Prostate gland (tissue), 2 donors: ENCODE data around the gene XPOT.

Experiments
- CTCF ChIP-seq, 4 experiments: fragments of 200-600 bp in 2 of 4; fragments of 450-650 bp in 2 of 4; sonication (generic) in 2 of 4; IDR thresholded peaks; 1 replicate in 3 of 4; 2 replicates in 1 of 4; pipeline ENCODE4 v1.5.1; 2016 to 2019; ENCODE audit warnings: antibody characterized with exemption in 4 of 4, mild to moderate bottlenecking in 2 of 4, moderate library complexity in 2 of 4
- POLR2A ChIP-seq: fragments of 450-650 bp; IDR thresholded peaks from one replicate; pipeline ENCODE4 v1.6.1; 2016; ENCODE audit warnings: antibody characterized with exemption, mild to moderate bottlenecking
- POLR2AphosphoS5 ChIP-seq: sonication (generic); formaldehyde crosslinking; IDR thresholded peaks from one replicate; pipeline ENCODE4 v1.6.1; 2017; ENCODE audit warnings: antibody characterized with exemption

- TF ChIP-seq POLR2A (no peak), POLR2AphosphoS5 (no peak), CTCF (IDR thresholded peaks at IDR 0.05) (no peak)
Observed at GRCh38 chr12:64385468-64385867, 18.7 kb upstream of the XPOT start.
